SH-SY5Y (cell line): Measurements from ENCODE around the gene MACROH2A1.

ENCODE experiments used
- GATA2 ChIP-seq: IDR thresholded peaks from 2 replicates; pipeline ENCODE4 v1.6.1; 2011; ENCODE audit warnings: mild to moderate bottlenecking, low read depth, low read length
- GATA3 ChIP-seq: IDR thresholded peaks from 2 replicates; pipeline ENCODE4 v1.6.1; 2011; ENCODE audit warnings: low read depth, mild to moderate bottlenecking, low read length, moderate library complexity

DNA sequence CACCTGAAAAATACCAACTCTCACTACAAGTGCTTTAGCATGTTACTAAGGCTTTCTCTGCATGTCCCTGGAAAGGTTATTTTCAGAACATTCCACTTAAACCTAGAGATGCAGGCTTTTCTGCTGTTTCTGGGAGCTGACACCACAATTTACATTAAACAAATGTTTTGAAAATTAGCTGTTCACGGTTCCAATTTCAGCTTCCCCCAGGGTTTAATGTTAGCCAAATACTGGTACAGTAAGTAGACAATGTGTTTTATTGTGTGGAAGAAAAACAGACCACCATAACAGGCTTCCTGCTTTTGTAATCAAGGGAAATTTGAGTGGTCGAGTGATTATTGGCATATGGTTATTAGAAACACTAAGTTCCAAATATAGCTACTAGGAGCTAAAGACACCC is 32.0 kb downstream of the MACROH2A1 start:
- no peak for TF ChIP-seq GATA3
- TF ChIP-seq GATA2: no peak
